Measurements from ENCODE around the gene RALGPS1. TPM values are rescaled to one million over a fixed set of nuclear protein-coding genes. Genes with fewer than 3 reads are reported as not detected.

The RALGPS1 gene
- polyA plus RNA-seq, 2 of the 4 experiments (the other 2 are of a cell fraction) = 5.0 to 7.9 TPM

- TF ChIP-seq ATOH8 (CRISPR knock-in tag; IDR thresholded peaks at IDR 0.05; ENCODE audit: low read depth) (no peak), CBX8 (IDR thresholded peaks at IDR 0.05) (no peak), MYC (IDR thresholded peaks at IDR 0.05; ENCODE audit: borderline replicate concordance, low read length) (no peak), JUNB (IDR thresholded peaks at IDR 0.05) (no peak), MAX (IDR thresholded peaks at IDR 0.05) (no peak), PHF8 (IDR thresholded peaks at IDR 0.05; ENCODE audit: borderline replicate concordance, low read depth) (no peak), EHF (CRISPR knock-in tag; IDR thresholded peaks at IDR 0.05) (no peak), E2F6 (IDR thresholded peaks at IDR 0.05; ENCODE audit: borderline replicate concordance, low read depth) (no peak)
Observed at GRCh38 chr9:127032256-127032655, 117.7 kb downstream of the RALGPS1 start (continued).

- Histone ChIP-seq H3K4me2 (no peak overlapping the region), H3K4me1 (no peaks in the 10 kb centered on the region), H3K27ac (no peak overlapping the region), H3K9me3 (no peaks in the 10 kb centered on the region), H3K4me3 (no peak overlapping the region)
- no peak for ATAC-seq
- no peak for DNase-seq (ENCODE audit: low read depth in 1 of 2, low spot score in 1 of 2)
- POLR2A ChIA-PET = no interaction called here
- 88% methylated on average over 3 of the region's 3 CpGs for WGBS (ENCODE audit: missing lambda C conversion rate)
- CTCF ChIA-PET = interaction anchor here (0.9 kb wide), 1 partner anchor 68 kb away, joined by 3 read pairs; no protein-coding TSS in a partner anchor
- no peak for TF ChIP-seq RNF2 (IDR thresholded peaks at IDR 0.05; ENCODE audit: borderline replicate concordance, low read depth)
- TF ChIP-seq KDM5A (IDR thresholded peaks at IDR 0.05) = no peak
- TF ChIP-seq MYC (IDR thresholded peaks at IDR 0.05; ENCODE audit: borderline replicate concordance, low read length) = no peak
- TF ChIP-seq POLR2AphosphoS2 (conservative IDR thresholded peaks at IDR 0.05; ENCODE audit: low read length) = no peak
- no peak for TF ChIP-seq JUNB (IDR thresholded peaks at IDR 0.05)
- TF ChIP-seq HOXA7 (CRISPR knock-in tag; IDR thresholded peaks at IDR 0.05) = no peak
- TF ChIP-seq ZNF302 (CRISPR knock-in tag; IDR thresholded peaks at IDR 0.05) = no peak
- no peak for TF ChIP-seq HOXB13 (CRISPR knock-in tag; IDR thresholded peaks at IDR 0.05; ENCODE audit: low read depth)
- TF ChIP-seq REST (IDR thresholded peaks at IDR 0.05) = no peak
- TF ChIP-seq PBX3 (IDR thresholded peaks at IDR 0.05) = no peak
- TF ChIP-seq CBX2 (IDR thresholded peaks at IDR 0.05; ENCODE audit: borderline replicate concordance, low read depth) = no peak
- TF ChIP-seq NR3C1 (IDR thresholded peaks at IDR 0.05) = no peak
- no peak for TF ChIP-seq CBX8 (IDR thresholded peaks at IDR 0.05)
- no peak for TF ChIP-seq CHD4 (IDR thresholded peaks at IDR 0.05; ENCODE audit: borderline replicate concordance)
- TF ChIP-seq E2F6 (IDR thresholded peaks at IDR 0.05; ENCODE audit: borderline replicate concordance, low read depth) = no peak
- no peak for TF ChIP-seq FOSB (CRISPR knock-in tag; IDR thresholded peaks at IDR 0.05)
- no peak for TF ChIP-seq HOXB5 (CRISPR knock-in tag; IDR thresholded peaks at IDR 0.05)
- no peak for TF ChIP-seq FOXS1 (CRISPR knock-in tag; IDR thresholded peaks at IDR 0.05)
- no peak for TF ChIP-seq RFX5 (IDR thresholded peaks at IDR 0.05)
- no peak for TF ChIP-seq NFE2L2 (conservative IDR thresholded peaks at IDR 0.05; ENCODE audit: low read length)
- FAIRE-seq = no peak
Observed at GRCh38 chr9:127033061-127033460, 118.5 kb downstream of the RALGPS1 start.

All from A549 (cell line).